Hepatocyte (in vitro differentiated cells): ENCODE measurements around the gene FAM156B. TPM values are rescaled to one million over a fixed set of nuclear protein-coding genes. Genes with fewer than 3 reads are reported as not detected.
"Not testable (repeated sequence)": the region's sequence is repeated elsewhere in the genome, so short reads cannot be mapped to it uniquely, and the experiment has no call there.

Source experiments
- DNase-seq: peaks from one replicate; pipeline ENCODE4 v3.0.0-alpha.2; 2016; ENCODE audit warnings: low spot score
- H2AFZ ChIP-seq: fragments of 200-600 bp; sonication (generic); 2 replicates; pipeline ENCODE4 v1.6.0; 2016; ENCODE audit warnings: antibody characterized with exemption, mild to moderate bottlenecking
- H3K27ac ChIP-seq: fragments of 200-600 bp; sonication (generic); 2 replicates; pipeline ENCODE4 v1.5.1; 2016; ENCODE audit warnings: mild to moderate bottlenecking
- H3K27me3 ChIP-seq: fragments of 200-600 bp; sonication (generic); 2 replicates; pipeline ENCODE4 v1.6.1; 2016
- H3K36me3 ChIP-seq: fragments of 200-600 bp; sonication (generic); replicated peaks from 2 replicates; pipeline ENCODE4 v1.5.1; 2016; ENCODE audit warnings: low read depth; ENCODE audit not compliant: insufficient read depth
- H3K4me1 ChIP-seq: fragments of 200-600 bp; sonication (generic); 2 replicates; pipeline ENCODE4 v1.5.1; 2016; ENCODE audit warnings: mild to moderate bottlenecking, moderate library complexity; ENCODE audit not compliant: insufficient read depth
- H3K4me2 ChIP-seq: fragments of 200-600 bp; sonication (generic); 2 replicates; pipeline ENCODE4 v1.6.0; 2016
- H3K4me3 ChIP-seq: fragments of 200-600 bp; sonication (generic); 2 replicates; pipeline ENCODE4 v1.5.1; 2016; ENCODE audit warnings: mild to moderate bottlenecking
- H3K79me2 ChIP-seq: fragments of 200-600 bp; sonication (generic); 2 replicates; pipeline ENCODE4 v1.6.0; 2017; ENCODE audit warnings: mild to moderate bottlenecking
- H3K9me2 ChIP-seq: fragments of 200-600 bp; sonication (generic); replicated peaks from 2 replicates; pipeline ENCODE4 v1.6.0; 2017; ENCODE audit warnings: mild to moderate bottlenecking; ENCODE audit not compliant: insufficient read depth
- H3K9me3 ChIP-seq: fragments of 200-600 bp; sonication (generic); 2 replicates; pipeline ENCODE4 v1.5.1; 2016; ENCODE audit warnings: low read depth, mild to moderate bottlenecking
- H4K20me1 ChIP-seq: fragments of 200-600 bp; sonication (generic); 2 replicates; pipeline ENCODE4 v1.6.0; 2016; ENCODE audit warnings: mild to moderate bottlenecking; ENCODE audit not compliant: insufficient read depth, poor library complexity, severe bottlenecking
- CTCF ChIP-seq: fragments of 200-600 bp; sonication (generic); IDR thresholded peaks from 2 replicates; pipeline ENCODE4 v1.5.1; 2016; ENCODE audit warnings: antibody characterized with exemption, mild to moderate bottlenecking; ENCODE audit not compliant: poor library complexity
- EZH2 ChIP-seq: fragments of 200-600 bp; sonication (generic); IDR thresholded peaks from 2 replicates; pipeline ENCODE4 v1.6.1; 2016; ENCODE audit warnings: antibody characterized with exemption, mild to moderate bottlenecking, borderline replicate concordance
- EZH2phosphoT487 ChIP-seq: fragments of 200-600 bp; sonication (generic); IDR thresholded peaks from one replicate; pipeline ENCODE4 v1.6.1; 2018; ENCODE audit warnings: antibody characterized with exemption, mild to moderate bottlenecking, low read depth, moderate library complexity; ENCODE audit not compliant: unreplicated experiment, severe bottlenecking
- WGBS: methylation state at CpG from one replicate; pipeline ENCODE4 v1.1.6; 2016; ENCODE audit warnings: low lambda C conversion rate; ENCODE audit errors: missing lambda C conversion rate; 5-methylcytosine and 5-hydroxymethylcytosine counted together
- polyA plus RNA-seq: library from polyadenylated mRNA; unstranded; fragments of >200 nt; fragmentation: Nextera tagmentation; extraction: Ambion mirVana; gene quantifications from 2 replicates; pipeline ENCODE4 v1.2.1, GENCODE V29; 2016
- total RNA-seq: library from RNA; depleted of rRNA; stranded (reverse); fragments of >200 nt; gene quantifications from 2 replicates; pipeline ENCODE4 v1.2.3, GENCODE V29; 2014

Gene FAM156B
- total and polyA plus RNA-seq, 2 experiments from 2014 or later, result 20.1 to 25.6 TPM

GRCh38 chrX:52923781-52924241 is 26.7 kb downstream of the FAM156B start:
- peak; percentile 39 for DNase-seq
- H3K27me3 ChIP-seq, result no peaks in the 10 kb centered on the region

GRCh38 chrX:52930214-52930613 is 33.1 kb downstream of the FAM156B start:
- H3K9me3 ChIP-seq, H3K36me3 ChIP-seq, H3K4me3 ChIP-seq, H4K20me1 ChIP-seq, H3K4me1 ChIP-seq, H3K79me2 ChIP-seq, H2AFZ ChIP-seq, H3K9me2 ChIP-seq, DNase-seq, H3K27ac ChIP-seq, H3K27me3 ChIP-seq, H3K4me2 ChIP-seq: not testable (repeated sequence)
- 81% methylated on average over 6 of the region's 6 CpGs for WGBS

More at GRCh38 chrX:52923781-52924241, 26.7 kb downstream of the FAM156B start:
- Histone ChIP-seq H3K4me1 (peaks cover 9% of the 10 kb centered on the region), H3K27ac (peak overlapping the region; percentile 39), H2AFZ (no peak overlapping the region), H3K4me2 (peak overlapping the region; percentile 32), H3K79me2 (no peaks in the 10 kb centered on the region), H3K36me3 (no peaks in the 10 kb centered on the region), H3K4me3 (no peak overlapping the region), H3K9me3 (no peaks in the 10 kb centered on the region), H4K20me1 (no peaks in the 10 kb centered on the region), H3K9me2 (no peaks in the 10 kb centered on the region)
- TF ChIP-seq EZH2phosphoT487 (no peak), EZH2 (no peak), CTCF (no peak)
- 68% methylated on average over 4 of the region's 4 CpGs for WGBS

GRCh38 chrX:52933213-52933612 is 36.1 kb downstream of the FAM156B start:
- Histone ChIP-seq H3K36me3 (no peaks in the 10 kb centered on the region), H3K9me2 (no peaks in the 10 kb centered on the region), H4K20me1 (no peaks in the 10 kb centered on the region), H3K79me2 (no peaks in the 10 kb centered on the region), H3K9me3 (no peaks in the 10 kb centered on the region), H2AFZ (no peak overlapping the region), H3K27ac (peak overlapping the region; percentile 98), H3K4me1 (no peaks in the 10 kb centered on the region), H3K4me2 (no peak overlapping the region), H3K4me3 (no peak overlapping the region), H3K27me3 (no peaks in the 10 kb centered on the region)
- WGBS, result 86% methylated on average over 2 of the region's 2 CpGs
- TF ChIP-seq EZH2phosphoT487 (no peak), CTCF (no peak), EZH2 (no peak)
- no peak for DNase-seq

GRCh38 chrX:52933976-52934703 is 37.0 kb downstream of the FAM156B start:
- Histone ChIP-seq H4K20me1 (no peaks in the 10 kb centered on the region), H3K9me3 (no peaks in the 10 kb centered on the region), H3K27me3 (no peaks in the 10 kb centered on the region), H3K36me3 (no peaks in the 10 kb centered on the region), H2AFZ (peak overlapping the region; percentile 60), H3K27ac (peak overlapping the region; percentile 98), H3K79me2 (no peaks in the 10 kb centered on the region), H3K4me3 (peak overlapping the region; percentile 34), H3K4me1 (no peaks in the 10 kb centered on the region), H3K9me2 (no peaks in the 10 kb centered on the region), H3K4me2 (peak overlapping the region; percentile 81)
- no peak for TF ChIP-seq EZH2phosphoT487
- no peak for DNase-seq
- WGBS, result 21% methylated on average over 26 of the region's 27 CpGs
